ENCODE data around the gene PRKCB.

The PRKCB gene

GRCh38 chr16:23840310-23840709 lies 4.5 kb downstream of the PRKCB start:
- in situ Hi-C loops (cut with HindIII; ENCODE audit: low pct_unique_long_range_greater_than_20kb, low sequenced_read_pairs): no loop called here
- no peak for TF ChIP-seq JUND (IDR thresholded peaks at IDR 0.05; ENCODE audit: low read depth)
- DNase-seq (ENCODE audit: low read depth in 1 of 2, low spot score in 1 of 2): no peak

GRCh38 chr16:23842137-23842600 lies 6.4 kb downstream of the PRKCB start:
- no peak for DNase-seq (ENCODE audit: low read depth in 1 of 2, low spot score in 1 of 2)
- in situ Hi-C loops (cut with HindIII; ENCODE audit: low pct_unique_long_range_greater_than_20kb, low sequenced_read_pairs): no loop called here
- TF ChIP-seq JUND (IDR thresholded peaks at IDR 0.05; ENCODE audit: low read depth): no peak

GRCh38 chr16:23843143-23843542 lies 7.4 kb downstream of the PRKCB start:
- DNase-seq (ENCODE audit: low read depth in 1 of 2, low spot score in 1 of 2): no peak
- in situ Hi-C loops (cut with HindIII; ENCODE audit: low pct_unique_long_range_greater_than_20kb, low sequenced_read_pairs): no loop called here
- no peak for TF ChIP-seq JUND (IDR thresholded peaks at IDR 0.05; ENCODE audit: low read depth)

- DNase-seq (ENCODE audit: low read depth in 1 of 2, low spot score in 1 of 2): no peak
- no peak for TF ChIP-seq JUND (IDR thresholded peaks at IDR 0.05; ENCODE audit: low read depth)
- in situ Hi-C loops (cut with HindIII; ENCODE audit: low pct_unique_long_range_greater_than_20kb, low sequenced_read_pairs): no loop called here
Observed at GRCh38 chr16:23847251-23847650, 11.5 kb downstream of the PRKCB start.

GRCh38 chr16:23847948-23848347 lies 12.2 kb downstream of the PRKCB start:
- in situ Hi-C loops (cut with HindIII; ENCODE audit: low pct_unique_long_range_greater_than_20kb, low sequenced_read_pairs): no loop called here

GRCh38 chr16:23848958-23849357 lies 13.2 kb downstream of the PRKCB start:
- no peak for DNase-seq (ENCODE audit: low read depth in 1 of 2, low spot score in 1 of 2)
- TF ChIP-seq JUND (IDR thresholded peaks at IDR 0.05; ENCODE audit: low read depth): no peak
- in situ Hi-C loops (cut with HindIII; ENCODE audit: low pct_unique_long_range_greater_than_20kb, low sequenced_read_pairs): no loop called here

More at GRCh38 chr16:23847948-23848347, 12.2 kb downstream of the PRKCB start:
- no peak for TF ChIP-seq JUND (IDR thresholded peaks at IDR 0.05; ENCODE audit: low read depth)
- no peak for DNase-seq (ENCODE audit: low read depth in 1 of 2, low spot score in 1 of 2)

GRCh38 chr16:23852794-23853562 lies 17.2 kb downstream of the PRKCB start:
- no peak for TF ChIP-seq JUND (IDR thresholded peaks at IDR 0.05; ENCODE audit: low read depth)
- no peak for DNase-seq (ENCODE audit: low read depth in 1 of 2, low spot score in 1 of 2)
- in situ Hi-C loops (cut with HindIII; ENCODE audit: low pct_unique_long_range_greater_than_20kb, low sequenced_read_pairs): no loop called here

GRCh38 chr16:23855010-23855409 lies 19.2 kb downstream of the PRKCB start:
- no peak for DNase-seq (ENCODE audit: low read depth in 1 of 2, low spot score in 1 of 2)
- TF ChIP-seq JUND (IDR thresholded peaks at IDR 0.05; ENCODE audit: low read depth): no peak
- in situ Hi-C loops (cut with HindIII; ENCODE audit: low pct_unique_long_range_greater_than_20kb, low sequenced_read_pairs): no loop called here

- in situ Hi-C loops (cut with HindIII; ENCODE audit: low pct_unique_long_range_greater_than_20kb, low sequenced_read_pairs): no loop called here
- no peak for DNase-seq (ENCODE audit: low read depth in 1 of 2, low spot score in 1 of 2)
- no peak for TF ChIP-seq JUND (IDR thresholded peaks at IDR 0.05; ENCODE audit: low read depth)
Observed at GRCh38 chr16:23856251-23856709, 20.5 kb downstream of the PRKCB start.

- no peak for TF ChIP-seq JUND (IDR thresholded peaks at IDR 0.05; ENCODE audit: low read depth)
- in situ Hi-C loops (cut with HindIII; ENCODE audit: low pct_unique_long_range_greater_than_20kb, low sequenced_read_pairs): no loop called here
- no peak for DNase-seq (ENCODE audit: low read depth in 1 of 2, low spot score in 1 of 2)
Observed at GRCh38 chr16:23857256-23857880, 21.6 kb downstream of the PRKCB start.

GRCh38 chr16:23857881-23858269 lies 22.1 kb downstream of the PRKCB start:
- TF ChIP-seq JUND (IDR thresholded peaks at IDR 0.05; ENCODE audit: low read depth): no peak
- no peak for DNase-seq (ENCODE audit: low read depth in 1 of 2, low spot score in 1 of 2)
- in situ Hi-C loops (cut with HindIII; ENCODE audit: low pct_unique_long_range_greater_than_20kb, low sequenced_read_pairs): no loop called here

- DNase-seq (ENCODE audit: low read depth in 1 of 2, low spot score in 1 of 2): no peak
- in situ Hi-C loops (cut with HindIII; ENCODE audit: low pct_unique_long_range_greater_than_20kb, low sequenced_read_pairs): no loop called here
- TF ChIP-seq JUND (IDR thresholded peaks at IDR 0.05; ENCODE audit: low read depth): no peak
Observed at GRCh38 chr16:23858542-23858941, 22.8 kb downstream of the PRKCB start.

- TF ChIP-seq JUND (IDR thresholded peaks at IDR 0.05; ENCODE audit: low read depth): no peak
- in situ Hi-C loops (cut with HindIII; ENCODE audit: low pct_unique_long_range_greater_than_20kb, low sequenced_read_pairs): no loop called here
- DNase-seq (ENCODE audit: low read depth in 1 of 2, low spot score in 1 of 2): no peak
Observed at GRCh38 chr16:23859713-23860269, 24.0 kb downstream of the PRKCB start.

All from T47D (cell line).